GM12878 (cell line): Measurements from ENCODE around the gene NUMB. TPM values are rescaled to one million over a fixed set of nuclear protein-coding genes. Genes with fewer than 3 reads are reported as not detected.

Experiments
- ATAC-seq: fragments of 200-7000 bp; cut with Tn5 transposase; 3 replicates; pipeline ENCODE4 v1.9.1; 2020; ENCODE audit warnings: mild to moderate bottlenecking, moderate library complexity
- BruUV-seq: library from RNA; stranded (reverse); fragments of 400-500 nt; replicated peaks from 2 replicates; lab custom pipeline; 2021; lab: Mats Ljungman, UMichigan
- CTCF ChIA-PET: fragments of 300-600 bp; sonication (Branson Sonifier 250); formaldehyde crosslinking; extraction: SDS; loops from one replicate; lab custom pipeline; 2021; ENCODE audit warnings: inconsistent platforms; lab: Yijun Ruan, JAX
- POLR2A ChIA-PET: fragments of 350-600 bp; formaldehyde crosslinking; extraction: SDS; loops from one replicate; lab custom pipeline; 2021; ENCODE audit warnings: inconsistent platforms; lab: Charles Lee
- RAD21 ChIA-PET: fragments of 300-600 bp; sonication (Branson Sonifier 250); formaldehyde crosslinking; loops from one replicate; lab custom pipeline; 2023; ENCODE audit warnings: antibody characterized with exemption; ENCODE audit not compliant: unreplicated experiment; lab: Charles Lee
- SMC1A ChIA-PET: fragments of 300-600 bp; sonication (Branson Sonifier 250); formaldehyde crosslinking; loops from one replicate; lab custom pipeline; 2023; ENCODE audit not compliant: unreplicated experiment, uncharacterized antibody; lab: Charles Lee
- DNase-seq: peaks from one replicate; pipeline ENCODE4 v3.0.0-alpha.2; 2011; ENCODE audit warnings: low read depth, low spot score
- FAIRE-seq: peaks from 3 replicates; lab custom pipeline; 2011; peaks lifted over from hg19 to GRCh38; lab: Jason Lieb, UNC
- H2AFZ ChIP-seq: 2 replicates; pipeline ENCODE4 v1.6.0; 2011; ENCODE audit warnings: low read depth, low read length, control low read depth; ENCODE audit not compliant: control insufficient read depth
- H3K27ac ChIP-seq: 2 replicates; pipeline ENCODE4 v1.5.1; 2011; ENCODE audit warnings: control low read depth; ENCODE audit not compliant: control insufficient read depth, insufficient read depth
- H3K27me3 ChIP-seq, 2 experiments: replicated peaks in 1 of 2; 2 replicates each; pipeline versions ENCODE4 v1.6.0 to v1.6.1; 2011; ENCODE audit warnings: low read length in 1 of 2; ENCODE audit not compliant: control insufficient read depth in 2 of 2, insufficient read depth in 2 of 2
- H3K36me3 ChIP-seq, 2 experiments: 2 replicates each; pipeline ENCODE4 v1.5.1; 2011; ENCODE audit warnings: low read length in 1 of 2; ENCODE audit not compliant: control insufficient read depth in 2 of 2, insufficient read depth in 2 of 2
- H3K4me1 ChIP-seq: 2 replicates; pipeline ENCODE4 v1.6.1; 2011; ENCODE audit warnings: mild to moderate bottlenecking, low read length, moderate library complexity, mixed read lengths; ENCODE audit not compliant: control insufficient read depth, insufficient read depth
- H3K4me2 ChIP-seq: 2 replicates; pipeline ENCODE4 v1.6.0; 2011; ENCODE audit warnings: control low read depth; ENCODE audit not compliant: control insufficient read depth, insufficient read depth
- H3K4me3 ChIP-seq: fragments of 200-600 bp; sonication (generic); 2 replicates; pipeline ENCODE4 v1.5.1; 2016
- H3K79me2 ChIP-seq: 2 replicates; pipeline ENCODE4 v1.6.0; 2011; ENCODE audit warnings: low read length; ENCODE audit not compliant: control insufficient read depth, insufficient read depth
- H3K9ac ChIP-seq: 2 replicates; pipeline ENCODE4 v1.8.0; 2011; ENCODE audit warnings: low read length, control low read depth, mixed read lengths; ENCODE audit not compliant: control insufficient read depth, insufficient read depth
- H3K9me3 ChIP-seq: replicated peaks from 3 replicates; pipeline ENCODE4 v1.5.1; 2011; ENCODE audit warnings: mild to moderate bottlenecking, low read length; ENCODE audit not compliant: control insufficient read depth, insufficient read depth
- H4K20me1 ChIP-seq: 2 replicates; pipeline ENCODE4 v1.6.0; 2011; ENCODE audit not compliant: control insufficient read depth, insufficient read depth
- BCL11A ChIP-seq: IDR thresholded peaks from 2 replicates; pipeline ENCODE4 v1.6.1; 2011; ENCODE audit warnings: low read depth, low read length
- BHLHE40 ChIP-seq, 2 experiments: fragments of 450-650 bp in 1 of 2; IDR thresholded peaks; 2 replicates each; pipeline ENCODE4 v1.6.1; 2011 to 2017; ENCODE audit warnings: low read depth in 2 of 2, borderline replicate concordance in 1 of 2, improper control_type of control experiment in 1 of 2, low read length in 1 of 2, mild to moderate bottlenecking in 1 of 2
- CEBPB ChIP-seq, 2 experiments: fragments of 150-350 bp in 1 of 2; IDR thresholded peaks; 2 replicates each; pipeline ENCODE4 v1.6.1; 2012 to 2014; ENCODE audit warnings: low read depth in 2 of 2, low read length in 2 of 2, borderline replicate concordance in 1 of 2, inconsistent platforms in 1 of 2
- ESRRA ChIP-seq: IDR thresholded peaks from 2 replicates; pipeline ENCODE4 v1.6.1; 2012; ENCODE audit warnings: mild to moderate bottlenecking, low read length, improper control_type of control experiment
- IKZF2 ChIP-seq, 2 experiments: fragments of 450-650 bp; IDR thresholded peaks; 2 replicates each; pipeline ENCODE4 v1.6.1; 2017; ENCODE audit warnings: mild to moderate bottlenecking in 2 of 2, moderate library complexity in 2 of 2
- MEF2B ChIP-seq: fragments of 450-650 bp; IDR thresholded peaks from 2 replicates; pipeline ENCODE4 v1.6.1; 2018; ENCODE audit warnings: mild to moderate bottlenecking, moderate library complexity; ENCODE audit not compliant: partially characterized antibody, poor library complexity, severe bottlenecking
- RFX5 ChIP-seq: IDR thresholded peaks from 2 replicates; pipeline ENCODE4 v1.6.1; 2011; ENCODE audit warnings: low read depth, low read length, improper control_type of control experiment
- STAT1 ChIP-seq: fragments of 450-650 bp; conservative IDR thresholded peaks from 2 replicates; pipeline ENCODE4 v1.6.1; 2014; ENCODE audit warnings: antibody characterized with exemption, mild to moderate bottlenecking
- WGBS: methylation state at CpG from one replicate; pipeline ENCODE4 v1.1.6; 2016; ENCODE audit warnings: low lambda C conversion rate; ENCODE audit not compliant: insufficient replicate concordance, insufficient coverage; ENCODE audit errors: missing lambda C conversion rate; 5-methylcytosine and 5-hydroxymethylcytosine counted together
- in situ Hi-C: fragments of 300-500 bp; cut with MboI; formaldehyde crosslinking; loops from 9 replicates; pipeline ENCODE4 v1.14.3; 2018; ENCODE audit warnings: mixed read lengths
- intact Hi-C: fragments of 100-400 bp; cut with micrococcal nuclease; formaldehyde crosslinking; loops from one replicate; pipeline ENCODE4 v1.14.2; 2022; ENCODE audit not compliant: unreplicated experiment
- polyA plus RNA-seq, 11 experiments: library from polyadenylated mRNA; depleted of rRNA in 4 of 11; unstranded in 6 of 11; stranded (reverse) in 5 of 11; fragments of >200 nt; fragmentation: Nextera tagmentation in 4 of 11; fragmentation: Illumina TruSeq in 1 of 11; extraction: Ambion mirVana in 4 of 11; extraction: Trizol in 1 of 11; gene quantifications; 1 replicate in 1 of 11; 2 replicates in 10 of 11; pipeline versions ENCODE4 v1.2.1 to v1.2.3, GENCODE V29; 2011 to 2016; ENCODE audit warnings: inconsistent platforms in 2 of 11, missing spikeins in 2 of 11, low read depth in 1 of 11
- total RNA-seq, 4 experiments: library from RNA; depleted of rRNA in 3 of 4; stranded (reverse); fragments of >200 nt in 3 of 4; fragmentation: Illumina TruSeq in 1 of 4; extraction: Trizol in 1 of 4; gene quantifications; 2 replicates each; pipeline versions ENCODE4 v1.2.1 to v1.2.3, GENCODE V29; 2013 to 2021
- TF ChIP-seq, protein P1 (sequence below): fragments of 450-650 bp; IDR thresholded peaks from 2 replicates; pipeline ENCODE4 v1.6.1; 2017; ENCODE audit warnings: mild to moderate bottlenecking, moderate library complexity
- TF ChIP-seq, protein P2 (sequence below): fragments of 450-650 bp; IDR thresholded peaks from 2 replicates; pipeline ENCODE4 v1.6.1; 2017; ENCODE audit warnings: low read depth, mild to moderate bottlenecking, moderate library complexity

The NUMB gene
- total and polyA plus RNA-seq, 10 of the 15 experiments (the other 5 are each of a cell fraction or from before 2014, with no cell fraction given) = 22.0 to 147 (median 48.9) TPM

DNA sequence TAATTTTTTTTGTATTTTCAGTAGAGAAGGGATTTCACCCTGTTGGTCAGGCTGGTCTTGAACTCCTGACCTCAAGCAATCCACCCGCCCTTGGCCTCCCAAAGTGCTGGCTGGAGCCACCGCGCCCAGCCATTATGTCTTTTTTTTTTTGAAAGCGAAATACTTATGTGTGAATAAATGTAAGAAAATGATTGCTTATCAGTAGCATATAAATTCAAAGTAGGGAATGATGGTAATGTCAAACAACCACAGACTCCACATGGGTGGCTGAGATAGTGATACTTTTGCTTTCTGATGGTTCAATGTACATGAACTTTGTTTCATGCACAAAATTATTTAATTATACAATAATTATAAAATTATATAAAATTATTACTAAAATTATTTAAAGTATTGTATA is 145.2 kb downstream of the NUMB start (continued):
- TF ChIP-seq BHLHE40 (IDR thresholded peaks at IDR 0.05; ENCODE audit: borderline replicate concordance in 1 of 2, low read depth in 2 of 2, low read length in 1 of 2) (no peak), STAT1 (no peak), BCL11A (no peak)
- TF ChIP-seq, protein P1, sequence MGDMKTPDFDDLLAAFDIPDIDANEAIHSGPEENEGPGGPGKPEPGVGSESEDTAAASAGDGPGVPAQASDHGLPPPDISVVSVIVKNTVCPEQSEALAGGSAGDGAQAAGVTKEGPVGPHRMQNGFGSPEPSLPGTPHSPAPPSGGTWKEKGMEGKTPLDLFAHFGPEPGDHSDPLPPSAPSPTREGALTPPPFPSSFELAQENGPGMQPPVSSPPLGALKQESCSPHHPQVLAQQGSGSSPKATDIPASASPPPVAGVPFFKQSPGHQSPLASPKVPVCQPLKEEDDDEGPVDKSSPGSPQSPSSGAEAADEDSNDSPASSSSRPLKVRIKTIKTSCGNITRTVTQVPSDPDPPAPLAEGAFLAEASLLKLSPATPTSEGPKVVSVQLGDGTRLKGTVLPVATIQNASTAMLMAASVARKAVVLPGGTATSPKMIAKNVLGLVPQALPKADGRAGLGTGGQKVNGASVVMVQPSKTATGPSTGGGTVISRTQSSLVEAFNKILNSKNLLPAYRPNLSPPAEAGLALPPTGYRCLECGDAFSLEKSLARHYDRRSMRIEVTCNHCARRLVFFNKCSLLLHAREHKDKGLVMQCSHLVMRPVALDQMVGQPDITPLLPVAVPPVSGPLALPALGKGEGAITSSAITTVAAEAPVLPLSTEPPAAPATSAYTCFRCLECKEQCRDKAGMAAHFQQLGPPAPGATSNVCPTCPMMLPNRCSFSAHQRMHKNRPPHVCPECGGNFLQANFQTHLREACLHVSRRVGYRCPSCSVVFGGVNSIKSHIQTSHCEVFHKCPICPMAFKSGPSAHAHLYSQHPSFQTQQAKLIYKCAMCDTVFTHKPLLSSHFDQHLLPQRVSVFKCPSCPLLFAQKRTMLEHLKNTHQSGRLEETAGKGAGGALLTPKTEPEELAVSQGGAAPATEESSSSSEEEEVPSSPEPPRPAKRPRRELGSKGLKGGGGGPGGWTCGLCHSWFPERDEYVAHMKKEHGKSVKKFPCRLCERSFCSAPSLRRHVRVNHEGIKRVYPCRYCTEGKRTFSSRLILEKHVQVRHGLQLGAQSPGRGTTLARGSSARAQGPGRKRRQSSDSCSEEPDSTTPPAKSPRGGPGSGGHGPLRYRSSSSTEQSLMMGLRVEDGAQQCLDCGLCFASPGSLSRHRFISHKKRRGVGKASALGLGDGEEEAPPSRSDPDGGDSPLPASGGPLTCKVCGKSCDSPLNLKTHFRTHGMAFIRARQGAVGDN = no peak

DNA sequence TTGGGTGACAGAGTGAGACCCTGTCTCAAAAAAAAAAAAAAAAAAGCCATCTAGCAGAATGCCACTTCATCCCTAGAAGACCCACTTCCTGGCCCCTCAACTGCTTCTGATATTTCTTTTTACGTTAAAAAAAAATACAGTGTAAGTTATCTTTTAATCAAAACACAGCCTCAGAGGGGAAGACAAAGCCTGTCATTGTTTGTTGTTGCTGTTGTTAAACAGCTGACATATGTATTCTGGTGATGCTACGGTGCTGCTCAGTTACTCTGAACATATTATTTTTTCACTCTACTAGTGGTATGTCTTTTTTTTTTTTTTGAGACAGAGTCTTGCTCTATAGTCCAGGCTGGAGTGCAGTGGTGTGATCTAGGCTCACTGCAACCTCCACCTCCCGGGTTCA is 145.7 kb downstream of the NUMB start:
- DNase-seq (no peak), ATAC-seq (no peak; the same call in 1 of the 3 replicates), FAIRE-seq (no peak)
- H2AFZ ChIP-seq = no peak overlapping the region
- ChIA-PET RAD21 (interaction anchor here (0.7 to 1.2 kb wide), 2 partner anchors 9 to 256 kb away, joined by 3 to 4 read pairs; partner anchors contain the start of gene ACOT2), CTCF (interaction anchor here (0.8 kb wide), 1 partner anchor 154 kb away, joined by 3 read pairs; no protein-coding TSS in a partner anchor), POLR2A (interaction anchor here (0.7 to 1.8 kb wide), 2 partner anchors 10 to 102 kb away, joined by 4 to 9 read pairs; no protein-coding TSS in a partner anchor), SMC1A (interaction anchor here (0.5 to 0.8 kb wide), 3 partner anchors 9 to 350 kb away, joined by 3 to 4 read pairs (median 3); no protein-coding TSS in a partner anchor)
- no peaks in the 10 kb centered on the region for H3K27me3 ChIP-seq
- TF ChIP-seq IKZF2 (IDR thresholded peaks at IDR 0.05) (no peak), CEBPB (IDR thresholded peaks at IDR 0.05; ENCODE audit: borderline replicate concordance in 1 of 2, low read depth in 2 of 2, low read length in 2 of 2) (no peak), RFX5 (no peak), MEF2B (no peak), ESRRA (no peak)
- TF ChIP-seq, protein P2, sequence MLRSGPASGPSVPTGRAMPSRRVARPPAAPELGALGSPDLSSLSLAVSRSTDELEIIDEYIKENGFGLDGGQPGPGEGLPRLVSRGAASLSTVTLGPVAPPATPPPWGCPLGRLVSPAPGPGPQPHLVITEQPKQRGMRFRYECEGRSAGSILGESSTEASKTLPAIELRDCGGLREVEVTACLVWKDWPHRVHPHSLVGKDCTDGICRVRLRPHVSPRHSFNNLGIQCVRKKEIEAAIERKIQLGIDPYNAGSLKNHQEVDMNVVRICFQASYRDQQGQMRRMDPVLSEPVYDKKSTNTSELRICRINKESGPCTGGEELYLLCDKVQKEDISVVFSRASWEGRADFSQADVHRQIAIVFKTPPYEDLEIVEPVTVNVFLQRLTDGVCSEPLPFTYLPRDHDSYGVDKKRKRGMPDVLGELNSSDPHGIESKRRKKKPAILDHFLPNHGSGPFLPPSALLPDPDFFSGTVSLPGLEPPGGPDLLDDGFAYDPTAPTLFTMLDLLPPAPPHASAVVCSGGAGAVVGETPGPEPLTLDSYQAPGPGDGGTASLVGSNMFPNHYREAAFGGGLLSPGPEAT = no peak
- H3K9ac ChIP-seq = no peak overlapping the region
- no peaks in the 10 kb centered on the region for H3K79me2 ChIP-seq
- no peak overlapping the region for H3K4me2 ChIP-seq
- no peak overlapping the region for H3K4me3 ChIP-seq
- H4K20me1 ChIP-seq = no peaks in the 10 kb centered on the region
- in situ Hi-C loops (no loop called here), intact Hi-C loops (no loop called here)
- BruUV-seq = no TSS peak
- no peak overlapping the region for H3K27ac ChIP-seq
- H3K4me1 ChIP-seq = no peaks in the 10 kb centered on the region
- 99% methylated on average over 3 of the region's 3 CpGs for whole genome bisulfite sequencing
- no peaks in the 10 kb centered on the region for H3K36me3 ChIP-seq
- no peaks in the 10 kb centered on the region for H3K9me3 ChIP-seq
